HG03520 (cell line): ENCODE measurements around the gene GPR4.
"Not testable (repeated sequence)": the region's sequence is repeated elsewhere in the genome, so short reads cannot be mapped to it uniquely, and the experiment has no call there.

Source experiments
- ATAC-seq: cut with Tn5 transposase; IDR thresholded peaks from one replicate; pipeline ENCODE4 v1.9.1; 2021; ENCODE audit warnings: mild to moderate bottlenecking, moderate library complexity; ENCODE audit not compliant: unreplicated experiment

The GPR4 gene

DNA sequence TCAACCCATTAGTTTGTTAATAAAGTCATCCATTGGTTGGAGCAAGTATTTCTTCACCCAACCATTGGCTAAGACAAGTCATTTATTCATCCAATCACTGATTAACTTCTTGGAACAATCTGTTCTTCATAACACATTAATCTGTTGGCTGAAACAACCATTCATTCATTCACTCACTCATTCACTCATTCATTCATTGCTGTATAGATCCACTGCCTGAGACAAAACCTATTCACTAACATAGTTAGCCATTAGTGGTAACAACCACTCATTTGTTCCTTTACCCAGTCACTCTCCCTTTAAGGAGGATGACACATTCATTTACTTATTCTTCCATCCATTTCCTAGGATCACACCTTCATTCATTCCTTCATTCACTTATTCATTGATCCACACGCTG, 22.0 kb upstream of the GPR4 start:
- ATAC-seq, result no peak

- ATAC-seq, result no peak
Observed at GRCh38 chr19:45621976-45622503, 20.0 kb upstream of the GPR4 start.

GRCh38 chr19:45621389-45621788, 19.4 kb upstream of the GPR4 start:
- ATAC-seq, result no peak

DNA sequence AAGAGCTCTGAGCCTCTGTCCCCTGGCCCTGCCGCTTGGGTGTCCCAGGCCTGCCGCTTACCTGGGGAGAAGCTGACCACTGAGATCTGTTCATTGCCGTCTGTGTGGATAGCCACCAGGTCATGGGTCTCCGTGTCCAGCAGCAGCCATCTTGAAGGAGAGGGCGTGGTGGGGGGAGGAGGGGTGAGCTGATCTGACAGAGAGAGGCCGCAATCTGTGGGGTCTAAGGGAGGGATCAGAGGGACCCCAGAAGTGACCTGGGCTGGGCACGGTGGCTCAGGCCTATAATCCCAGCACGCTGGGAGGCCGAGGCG, 14.6 kb upstream of the GPR4 start:
- no peak for ATAC-seq

DNA sequence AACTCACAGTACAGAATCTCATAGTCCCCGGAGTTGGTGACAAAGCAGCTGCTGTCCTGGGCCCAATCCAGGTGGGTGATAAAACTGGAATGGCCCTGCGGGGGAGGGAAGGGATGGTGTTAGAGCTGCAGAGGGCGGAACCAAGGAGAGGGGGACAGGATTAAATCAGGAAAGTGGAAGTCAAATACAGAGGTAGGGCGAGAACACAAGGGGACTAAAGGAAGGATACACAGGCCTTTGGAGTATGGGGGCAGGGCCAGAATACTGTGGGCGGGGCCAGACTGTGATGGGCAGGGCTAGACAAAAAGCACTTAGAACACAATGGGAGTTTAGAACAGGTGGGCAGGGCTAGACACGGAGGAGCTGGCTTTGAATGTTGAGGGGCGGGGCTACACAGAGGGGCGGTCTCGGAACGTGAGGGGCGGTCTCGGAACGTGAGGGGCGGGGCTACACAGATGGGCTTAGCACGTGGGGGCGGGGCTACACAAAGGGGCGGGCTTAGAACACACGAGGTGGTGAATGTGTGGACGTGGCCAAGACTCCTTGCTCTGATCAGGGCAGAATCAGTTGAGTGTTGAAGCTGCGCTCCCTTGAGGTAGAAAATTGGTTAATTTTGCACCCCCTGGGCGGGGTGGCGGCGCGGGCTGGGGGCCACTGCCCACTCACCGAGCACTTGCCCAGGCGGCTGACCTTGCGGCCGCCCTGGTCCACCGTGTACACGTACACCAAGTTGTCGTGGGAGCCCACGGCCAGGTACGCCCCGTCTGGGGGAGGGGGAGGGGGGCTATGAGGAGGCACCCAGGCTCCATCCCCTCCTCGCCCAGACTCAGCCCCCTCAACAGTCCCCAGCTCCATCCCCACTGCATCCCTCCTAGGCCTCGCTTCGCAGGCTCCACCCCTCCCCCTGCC, 14.0 kb upstream of the GPR4 start:
- no peak for ATAC-seq

DNA sequence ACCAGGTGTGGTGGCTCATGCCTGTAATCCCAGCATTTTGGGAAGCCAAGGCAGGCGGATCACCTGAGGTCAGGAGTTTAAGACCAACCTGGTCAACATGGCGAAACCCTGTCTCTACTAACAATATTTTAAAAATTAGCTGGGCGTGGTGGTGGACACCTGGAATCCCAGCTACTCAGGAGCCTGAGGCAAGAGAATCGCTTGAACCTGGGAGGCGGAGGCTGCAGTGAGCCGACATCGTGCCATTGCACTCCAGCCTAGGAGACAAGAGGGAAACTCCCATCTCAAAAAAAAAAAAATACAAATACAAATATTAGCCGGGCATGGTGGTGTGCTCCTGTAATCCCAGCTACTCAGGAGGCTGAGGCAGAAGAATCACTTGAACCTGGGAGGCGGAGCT, 13.0 kb upstream of the GPR4 start:
- not testable (repeated sequence) for ATAC-seq

DNA sequence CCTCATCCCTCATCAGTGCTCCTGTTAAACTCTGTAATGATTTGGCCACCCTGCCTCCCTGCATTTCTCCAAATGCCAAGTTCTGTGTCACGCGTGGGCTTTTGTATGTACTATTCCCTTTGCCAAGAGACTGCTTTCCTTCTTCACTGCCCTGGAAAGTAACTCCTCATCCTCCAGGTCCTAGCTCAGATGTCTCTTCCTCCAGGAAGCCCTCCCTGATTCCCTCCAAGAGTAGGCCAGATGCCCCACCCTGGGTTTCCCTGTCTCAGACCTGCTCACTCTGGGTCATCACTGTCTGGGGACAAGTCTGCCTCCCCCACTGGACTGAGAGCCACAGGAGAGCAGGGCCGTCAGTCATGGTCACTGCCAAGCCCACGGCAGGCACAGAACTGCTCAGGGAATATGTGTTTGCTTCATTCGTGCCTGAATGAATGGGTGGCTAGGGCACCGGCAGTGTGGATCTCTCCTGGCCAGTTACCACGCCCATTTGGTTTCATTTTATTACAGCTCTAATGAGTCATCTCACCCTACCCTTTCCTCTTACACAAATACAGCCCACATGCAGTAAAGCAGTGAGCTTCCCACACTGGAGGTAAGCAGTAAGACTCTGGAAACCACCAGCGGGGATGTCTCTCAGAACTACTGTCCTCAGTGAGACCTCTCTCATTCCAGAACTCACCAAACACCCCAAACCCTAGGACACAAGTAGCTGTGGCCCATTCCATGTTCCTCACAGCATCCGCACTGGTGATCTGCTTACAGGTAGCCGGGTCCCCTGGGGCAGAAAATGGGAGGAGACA, 12.1 kb upstream of the GPR4 start:
- no peak for ATAC-seq

- no peak for ATAC-seq
Observed at GRCh38 chr19:45608948-45609347, 6.9 kb upstream of the GPR4 start.

- no peak for ATAC-seq
Observed at GRCh38 chr19:45607071-45608029, 5.3 kb upstream of the GPR4 start.

GRCh38 chr19:45601115-45601514, 897 bp downstream of the GPR4 start:
- no peak for ATAC-seq

DNA sequence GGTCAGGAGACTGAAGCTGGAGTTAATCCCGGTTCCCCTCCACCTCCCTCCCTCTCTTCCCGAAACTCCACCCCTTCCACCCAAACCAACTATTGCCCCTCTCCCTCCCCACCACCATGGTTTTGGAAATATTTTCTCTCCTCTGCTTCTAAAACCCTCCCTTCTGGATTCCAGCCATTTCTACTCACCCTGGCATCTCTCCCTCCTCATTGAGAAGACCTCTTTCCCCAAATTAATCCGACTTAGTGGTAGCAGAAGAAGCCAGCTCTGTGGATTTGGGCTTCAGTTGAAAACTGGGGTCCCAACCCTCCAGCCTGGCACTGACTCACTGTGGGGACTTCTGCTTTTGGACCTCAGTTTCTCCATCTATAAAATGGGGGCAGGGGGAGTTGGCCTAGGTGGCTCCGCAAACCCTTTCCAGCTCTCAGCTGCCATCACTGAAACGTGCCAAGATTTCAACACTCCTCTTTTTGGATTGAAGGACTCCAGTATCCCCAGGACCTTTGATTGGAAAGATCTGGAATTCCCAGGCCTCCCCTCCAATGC, 1.6 kb downstream of the GPR4 start:
- no peak for ATAC-seq

DNA sequence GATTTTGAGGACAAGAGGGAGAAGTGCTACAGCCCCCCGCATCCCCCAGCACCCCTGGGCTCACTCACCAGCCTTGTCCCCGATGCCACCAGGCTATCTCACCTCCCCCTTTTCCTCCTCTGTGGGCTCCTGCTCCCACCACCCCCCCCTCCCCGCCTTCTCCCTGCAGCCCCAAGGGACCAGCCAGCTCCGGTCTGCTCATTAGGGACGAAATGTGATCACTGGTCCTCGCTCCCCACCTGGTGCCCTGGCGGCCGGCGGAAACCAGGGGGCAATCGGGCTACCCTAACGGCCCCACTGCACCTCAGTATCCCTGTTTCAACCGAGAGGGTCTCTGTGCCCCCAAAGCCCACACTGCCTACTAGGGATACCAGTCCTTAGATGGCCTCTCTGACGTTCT, 2.7 kb downstream of the GPR4 start:
- no peak for ATAC-seq

DNA sequence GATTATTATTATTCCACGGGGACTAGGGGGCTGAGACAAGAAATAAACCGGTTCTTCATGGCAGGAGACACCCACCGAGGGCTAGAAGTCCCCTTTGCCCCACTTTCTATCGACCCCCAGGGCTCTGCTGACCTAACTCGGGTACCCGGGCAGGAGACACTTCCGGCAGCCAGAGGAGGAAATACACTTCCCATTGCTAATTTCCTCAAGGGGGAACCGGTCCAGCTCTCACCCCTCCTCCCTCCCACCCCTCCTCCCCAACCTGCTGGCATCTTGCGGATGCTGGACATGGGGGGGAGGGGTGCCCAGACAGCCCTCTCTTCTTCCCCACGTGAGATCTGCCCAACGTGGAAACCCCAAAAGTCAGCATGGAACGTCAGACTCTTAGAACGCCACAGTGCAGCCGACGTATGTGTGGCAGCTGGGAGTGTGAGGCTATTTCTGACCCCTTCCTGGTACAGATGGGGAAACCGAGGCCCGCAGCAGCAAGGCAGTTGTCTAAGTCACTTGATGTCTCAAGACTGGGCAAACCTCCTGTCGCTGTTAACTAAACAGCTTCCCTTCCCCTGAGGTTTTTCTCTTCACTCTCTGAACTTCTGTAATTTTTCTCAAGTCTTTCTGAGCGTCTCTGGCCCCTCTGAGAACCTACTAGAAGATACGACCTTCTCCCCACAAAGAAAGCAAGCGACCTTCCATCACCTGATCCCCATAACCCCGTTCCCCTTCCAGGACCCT, 3.6 kb downstream of the GPR4 start:
- no peak for ATAC-seq

GRCh38 chr19:45597425-45598111, 4.4 kb downstream of the GPR4 start:
- ATAC-seq, result no peak

- no peak for ATAC-seq
Observed at GRCh38 chr19:45595814-45596213, 6.2 kb downstream of the GPR4 start.

- no peak for ATAC-seq
Observed at GRCh38 chr19:45593520-45593919, 8.5 kb downstream of the GPR4 start.

GRCh38 chr19:45592366-45592765, 9.6 kb downstream of the GPR4 start:
- ATAC-seq, result no peak

DNA sequence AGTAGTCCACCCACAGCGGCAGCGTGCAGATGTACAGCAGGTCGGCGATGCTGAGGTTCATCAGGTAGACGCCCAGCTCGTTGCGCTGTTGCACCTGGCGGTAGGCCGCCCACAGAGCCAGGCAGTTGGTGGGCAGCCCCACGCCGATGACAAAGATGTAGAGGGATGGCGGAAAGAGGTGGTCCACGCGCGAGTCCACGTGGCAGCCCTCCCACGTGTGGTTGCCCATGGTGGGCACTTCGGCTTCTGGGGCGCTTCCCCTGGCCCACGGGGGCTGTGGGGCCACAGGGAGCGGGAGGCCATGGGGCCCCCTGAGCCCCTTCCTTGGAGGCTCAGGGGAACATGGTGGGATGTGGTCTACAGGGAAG, 10.4 kb downstream of the GPR4 start:
- no peak for ATAC-seq

DNA sequence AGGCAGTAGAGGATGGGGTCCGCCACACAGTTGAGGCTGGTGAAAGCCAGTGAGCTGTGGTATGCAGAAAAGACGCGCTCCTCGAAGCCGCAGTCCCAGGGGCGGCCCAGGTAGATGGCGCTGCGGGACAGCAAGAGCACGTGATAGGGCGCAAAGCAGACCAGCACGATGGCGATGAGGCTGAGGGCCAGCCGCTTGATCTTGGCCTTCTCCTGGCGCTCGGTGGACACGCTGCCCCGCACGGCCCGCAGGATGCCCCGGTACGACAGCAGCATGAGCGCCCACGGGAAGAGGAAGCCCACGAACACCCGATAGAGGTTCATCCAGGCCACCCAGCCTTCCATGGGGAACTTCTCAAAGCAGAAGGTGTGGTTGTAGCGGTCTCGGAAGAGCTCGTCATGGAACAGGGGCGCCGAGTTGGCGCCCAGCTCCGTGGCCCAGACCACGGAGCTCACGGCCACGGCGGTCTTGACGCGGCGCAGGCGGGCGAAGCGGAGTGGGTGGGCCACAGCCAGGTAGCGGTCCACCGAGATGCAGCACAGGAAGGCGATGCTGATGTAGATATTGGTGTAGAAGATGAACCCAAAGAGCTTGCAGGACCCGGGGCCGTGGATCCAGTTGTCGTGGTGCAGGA, 10.9 kb downstream of the GPR4 start:
- no peak for ATAC-seq
